NCI-H1436 treated with DMSO at 0.1 percent for 48 hours (cell line): ENCODE measurements around the gene HOXB2.

Source experiments
- DNase-seq: peaks from one replicate; lab custom pipeline; 2025; lab: John Stamatoyannopoulos, UW

The HOXB2 gene

DNA sequence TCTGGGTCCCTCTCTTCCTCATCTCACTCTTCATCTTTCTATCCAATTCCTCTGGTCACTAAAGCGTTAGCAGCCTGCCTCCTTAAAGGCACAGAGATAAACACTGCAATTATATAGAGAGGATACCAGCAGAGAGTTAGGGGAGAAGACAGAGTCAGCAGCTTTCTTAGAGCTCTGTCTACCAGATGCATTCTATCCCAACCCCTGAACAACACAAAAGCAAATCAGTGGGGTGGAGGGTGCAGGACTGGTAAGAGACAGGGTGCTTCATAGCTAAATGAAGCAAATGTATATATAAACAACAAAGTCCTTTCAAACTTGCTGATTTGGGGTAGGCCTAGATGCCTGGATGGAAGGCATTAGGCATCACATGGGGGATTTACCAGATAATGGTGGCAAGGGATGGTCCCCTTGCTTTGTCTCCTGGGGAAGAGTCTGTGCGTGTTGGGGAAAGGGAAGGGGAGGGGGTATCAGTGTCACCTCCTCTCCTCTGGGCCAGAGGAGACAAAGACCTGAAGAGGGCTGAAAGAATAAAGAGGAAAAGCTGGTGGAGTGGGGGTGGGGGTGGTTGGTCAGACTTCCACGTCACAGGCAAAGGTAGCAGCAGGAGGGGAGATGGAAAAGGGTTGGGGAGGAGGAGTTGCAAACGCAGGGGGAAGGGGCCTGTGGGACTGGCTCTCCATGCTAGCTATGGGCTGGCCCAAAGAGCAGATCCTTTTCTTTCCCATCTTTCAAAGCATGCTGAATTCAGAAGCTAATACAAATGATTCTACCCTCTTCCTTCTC, 21.2 kb upstream of the HOXB2 start:
- no peak for DNase-seq

DNA sequence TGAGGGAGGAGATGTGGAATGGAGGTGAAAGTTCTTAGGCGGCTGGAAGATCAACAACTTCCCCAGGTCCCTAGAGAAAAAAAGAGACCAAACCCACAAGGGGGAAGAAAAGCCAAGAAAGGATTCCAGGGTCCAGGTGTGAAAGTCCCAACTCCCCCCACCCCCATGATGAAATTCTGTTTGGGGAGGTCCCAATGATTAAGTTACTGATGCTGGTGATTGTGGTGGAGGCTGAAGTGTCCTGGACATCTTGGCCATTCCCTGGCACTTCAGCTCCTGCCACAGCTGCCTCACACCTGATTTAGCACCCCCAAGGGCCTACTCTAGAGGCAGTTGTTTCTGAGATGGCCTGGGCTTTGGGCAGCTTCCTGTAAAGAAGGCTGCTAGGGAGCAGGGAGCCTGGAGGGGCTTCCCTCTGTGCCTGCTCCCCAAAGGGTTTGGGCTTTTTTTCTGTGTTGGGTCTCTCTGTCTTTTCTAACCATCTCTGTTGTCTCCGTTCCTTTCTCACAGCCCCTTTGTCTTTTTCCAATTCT, 20.2 kb upstream of the HOXB2 start:
- DNase-seq: no peak

DNA sequence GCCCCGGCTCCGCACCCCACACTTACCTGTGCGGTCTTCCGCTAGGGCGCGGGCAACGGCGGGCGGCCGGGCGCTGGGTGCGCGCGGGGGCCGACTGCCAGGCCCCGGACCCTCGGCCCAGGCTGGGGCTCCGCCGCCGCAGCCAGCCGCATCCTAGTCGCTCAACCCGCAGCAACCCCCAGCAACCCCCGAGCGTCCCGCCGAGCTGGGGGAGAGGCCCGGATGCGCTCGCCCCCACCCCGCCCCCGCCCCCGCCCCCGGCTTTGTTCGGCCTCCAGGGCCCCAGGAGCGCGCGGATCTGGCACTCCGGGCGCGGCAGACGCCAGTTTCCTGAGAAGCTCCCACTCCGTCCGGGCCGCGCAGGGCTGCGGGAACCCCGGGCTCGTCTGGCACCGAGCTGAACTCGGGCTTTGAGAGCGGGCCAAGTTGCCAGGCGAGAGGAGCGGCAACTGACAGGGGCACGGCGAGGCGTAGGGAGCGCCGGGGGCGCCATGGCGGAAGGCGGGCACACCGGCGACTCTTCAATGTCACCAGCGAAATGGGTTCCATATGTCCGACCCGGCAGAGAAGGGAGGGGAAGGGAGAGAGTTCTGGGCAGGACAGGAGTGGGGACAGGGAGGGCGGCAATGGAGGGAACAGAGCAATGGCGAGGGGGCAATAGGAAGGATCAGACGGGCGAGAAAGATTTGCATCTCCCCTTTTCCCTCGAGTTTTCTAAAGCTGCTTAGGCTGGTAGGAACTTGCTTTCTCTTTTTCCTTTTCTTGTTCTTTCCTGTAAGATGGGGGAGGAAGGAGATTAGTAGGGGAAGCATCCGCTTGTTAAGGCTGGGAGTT, 19.5 kb upstream of the HOXB2 start:
- DNase-seq: no peak

DNA sequence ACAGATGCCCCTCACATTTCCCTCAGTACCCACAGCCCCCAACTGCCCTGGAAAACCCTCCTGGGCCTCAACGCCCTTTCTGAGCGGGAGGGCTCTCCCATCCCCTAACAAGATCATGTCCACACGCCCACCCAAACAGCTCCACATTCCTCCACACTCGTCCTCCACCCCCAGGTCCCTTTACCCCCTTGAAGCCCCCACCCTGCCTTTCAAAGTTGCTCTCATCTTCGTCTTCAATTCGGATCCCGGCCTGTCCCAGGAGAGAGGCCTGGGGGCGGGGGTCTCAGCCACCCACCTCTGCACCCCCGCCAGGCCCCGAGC, 18.9 kb upstream of the HOXB2 start:
- DNase-seq: no peak

DNA sequence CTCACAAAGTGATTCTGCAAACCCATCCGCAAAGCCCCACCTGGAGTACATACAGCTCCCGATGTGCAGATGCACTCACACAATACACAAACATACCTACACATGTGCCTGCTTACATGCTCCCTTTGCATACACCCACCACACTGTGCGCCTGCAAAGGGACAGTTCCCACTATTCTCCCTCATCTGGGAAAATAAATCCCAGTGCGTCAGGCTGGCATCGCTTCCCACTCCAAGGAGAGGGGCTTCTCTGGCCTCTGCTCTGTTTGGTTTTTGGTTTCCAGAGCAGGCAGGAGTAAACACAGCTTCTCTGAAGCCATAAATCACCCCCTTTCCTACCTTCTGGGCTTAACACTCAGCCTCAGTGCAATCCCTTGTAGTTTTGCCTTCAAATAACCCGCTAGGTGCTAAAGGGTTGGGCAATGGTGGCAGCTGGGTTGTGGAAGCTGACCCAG, 18.5 kb upstream of the HOXB2 start:
- DNase-seq: no peak

DNA sequence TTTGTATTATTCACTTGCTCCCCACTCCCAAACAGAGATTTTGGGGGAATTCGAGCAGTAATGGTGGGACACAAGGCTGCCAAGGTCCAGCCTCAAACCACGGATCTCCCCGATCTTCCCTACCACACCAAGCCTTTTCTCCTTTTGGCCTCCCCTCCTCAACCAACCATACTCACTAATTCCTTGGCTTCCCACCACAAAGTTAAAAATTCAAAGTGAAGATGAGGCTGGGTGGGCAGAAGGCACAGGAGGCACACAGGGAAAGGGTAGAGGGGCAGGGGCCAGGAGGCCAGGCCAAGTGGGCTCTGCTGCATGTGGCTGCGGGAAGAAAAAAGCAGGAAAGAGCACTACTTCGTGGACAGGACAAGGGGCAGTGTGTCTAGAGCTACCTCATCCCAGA, 18.0 kb upstream of the HOXB2 start:
- no peak for DNase-seq

DNA sequence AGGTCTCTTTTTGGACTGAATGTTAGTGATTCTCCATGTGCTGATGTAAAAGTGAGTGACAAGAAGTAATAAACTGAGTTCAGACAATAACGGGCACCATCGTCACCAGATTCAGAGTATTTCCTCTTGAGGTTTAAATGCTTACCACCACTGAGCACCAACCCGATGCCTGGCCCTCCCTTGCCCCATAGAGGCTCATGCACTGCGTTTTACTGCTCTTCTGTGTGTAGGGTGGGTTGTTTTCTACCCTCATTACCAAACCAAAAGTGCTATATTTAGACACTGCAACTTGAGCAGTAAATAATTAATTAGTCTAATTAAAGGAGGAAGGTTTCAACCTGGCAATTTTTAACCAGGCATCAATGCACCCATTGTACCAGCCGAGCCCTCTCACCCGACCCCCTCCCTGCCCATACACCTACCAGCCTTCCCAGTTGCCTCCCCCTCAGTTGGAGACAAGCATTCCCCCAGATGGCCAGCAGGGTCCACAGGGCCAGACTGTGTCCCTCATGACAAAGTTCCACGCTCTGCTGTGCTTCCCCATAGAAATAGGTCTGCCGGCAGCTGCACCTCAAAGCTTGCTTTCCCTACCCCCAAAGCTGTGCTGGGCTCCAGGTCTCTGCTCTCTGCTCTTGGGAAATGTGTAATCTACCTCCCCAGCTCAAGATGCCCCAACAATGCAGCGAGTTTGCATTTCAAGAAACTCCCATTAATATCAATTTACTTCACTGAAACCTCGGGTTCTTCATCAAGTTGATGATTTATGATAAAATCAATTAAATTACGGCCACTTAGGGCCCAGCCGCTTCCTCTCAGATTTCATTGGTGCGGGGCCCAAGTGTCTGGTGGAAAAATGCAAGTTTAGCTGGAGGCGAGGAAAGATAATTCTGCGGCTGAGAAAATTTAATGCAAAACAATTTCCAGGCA, 17.2 kb upstream of the HOXB2 start:
- no peak for DNase-seq

DNA sequence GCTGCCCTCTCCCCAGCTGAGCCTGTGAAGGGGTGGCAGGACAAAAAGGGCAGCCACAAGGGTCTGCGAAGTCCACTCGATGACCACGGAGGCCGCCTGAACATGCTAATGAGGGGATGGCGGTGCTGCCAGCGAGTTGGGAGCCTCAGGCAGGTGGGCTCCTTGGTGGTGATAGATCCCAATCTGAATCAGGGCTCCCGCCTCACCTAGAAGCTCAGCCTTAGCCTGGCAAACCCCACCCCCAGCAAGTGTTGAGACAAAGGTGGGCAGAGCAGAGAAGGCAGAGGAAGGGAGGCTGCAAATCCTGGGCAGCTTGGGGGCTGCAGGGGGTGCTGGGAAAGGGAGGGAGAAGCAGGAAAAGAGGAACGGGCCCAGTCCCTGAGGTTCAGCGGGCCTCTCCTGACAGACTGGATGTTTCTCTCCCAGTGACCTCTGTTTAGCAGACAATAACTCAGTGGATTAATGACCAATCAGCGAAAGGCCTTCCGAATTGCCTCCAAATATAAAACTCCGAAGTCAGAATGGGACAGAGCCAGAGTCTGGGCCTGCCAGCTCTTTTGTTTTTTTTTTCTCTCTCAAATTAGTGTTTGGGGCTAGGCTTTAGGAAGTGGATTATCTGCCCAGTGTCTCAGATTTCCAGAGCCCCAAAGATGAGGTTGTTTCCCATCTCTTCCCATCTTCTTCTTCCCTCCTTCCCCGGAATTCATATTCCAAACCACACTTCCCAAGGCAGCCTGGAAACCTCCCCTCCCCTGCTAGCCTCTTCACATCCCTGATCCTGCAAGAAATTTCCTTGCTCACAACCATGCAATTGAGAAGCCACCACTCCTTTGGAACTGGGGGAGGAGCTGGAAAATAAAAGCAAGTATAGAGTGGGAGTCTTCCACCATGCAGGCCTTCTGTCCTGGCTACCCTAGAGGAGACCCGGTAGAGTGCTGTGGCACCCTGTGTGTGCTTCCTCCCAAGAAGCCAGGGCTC, 15.2 kb upstream of the HOXB2 start:
- DNase-seq: no peak

DNA sequence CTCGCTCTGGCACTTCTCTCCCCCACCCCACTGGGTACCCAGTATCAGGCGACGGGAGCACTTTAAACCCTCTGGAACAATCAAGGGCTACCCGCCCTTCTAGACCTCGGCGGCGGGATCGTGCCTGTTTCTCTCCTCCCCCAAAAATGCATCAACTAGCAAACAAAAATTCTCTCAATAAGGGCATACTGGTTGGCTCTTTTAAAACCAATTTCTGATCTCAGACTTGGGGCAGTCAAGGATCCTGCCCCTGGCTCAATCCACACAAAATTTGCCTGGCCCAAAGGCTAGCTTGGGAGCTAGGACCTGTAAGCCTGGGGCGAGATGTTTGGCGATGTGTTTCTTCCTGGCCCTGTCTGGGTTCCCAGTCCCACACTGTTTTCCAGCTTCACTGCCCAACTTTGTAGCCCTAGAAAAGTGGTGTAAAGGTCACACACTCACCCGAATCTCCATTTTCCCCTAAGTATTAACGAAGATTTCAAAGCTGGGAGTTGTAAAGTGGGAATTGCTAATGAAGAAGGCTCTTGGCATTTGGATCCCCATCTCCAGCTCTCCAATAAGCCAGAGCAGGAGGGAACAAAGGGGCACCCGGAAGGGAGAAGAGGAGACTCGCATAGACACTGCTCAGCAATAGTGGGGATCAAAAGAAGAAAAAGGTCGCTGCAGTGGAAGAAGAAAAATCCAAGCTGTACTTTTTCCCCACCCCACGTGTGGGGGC, 14.4 kb upstream of the HOXB2 start:
- no peak for DNase-seq

DNA sequence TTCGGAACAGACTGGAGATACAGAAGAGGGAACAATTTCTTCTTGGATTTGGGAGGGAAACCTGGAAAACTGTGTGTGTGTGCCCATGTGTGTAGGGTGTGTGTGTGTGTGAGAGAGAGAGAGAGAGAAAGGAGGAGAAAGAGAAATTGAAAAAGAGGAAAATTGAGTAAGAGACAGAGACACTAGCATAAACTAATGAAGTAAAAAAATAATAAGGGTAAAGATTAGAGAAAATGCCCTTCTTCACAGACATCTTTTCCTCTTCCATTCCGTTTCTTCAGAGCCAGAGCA, 13.9 kb upstream of the HOXB2 start:
- DNase-seq: no peak

DNA sequence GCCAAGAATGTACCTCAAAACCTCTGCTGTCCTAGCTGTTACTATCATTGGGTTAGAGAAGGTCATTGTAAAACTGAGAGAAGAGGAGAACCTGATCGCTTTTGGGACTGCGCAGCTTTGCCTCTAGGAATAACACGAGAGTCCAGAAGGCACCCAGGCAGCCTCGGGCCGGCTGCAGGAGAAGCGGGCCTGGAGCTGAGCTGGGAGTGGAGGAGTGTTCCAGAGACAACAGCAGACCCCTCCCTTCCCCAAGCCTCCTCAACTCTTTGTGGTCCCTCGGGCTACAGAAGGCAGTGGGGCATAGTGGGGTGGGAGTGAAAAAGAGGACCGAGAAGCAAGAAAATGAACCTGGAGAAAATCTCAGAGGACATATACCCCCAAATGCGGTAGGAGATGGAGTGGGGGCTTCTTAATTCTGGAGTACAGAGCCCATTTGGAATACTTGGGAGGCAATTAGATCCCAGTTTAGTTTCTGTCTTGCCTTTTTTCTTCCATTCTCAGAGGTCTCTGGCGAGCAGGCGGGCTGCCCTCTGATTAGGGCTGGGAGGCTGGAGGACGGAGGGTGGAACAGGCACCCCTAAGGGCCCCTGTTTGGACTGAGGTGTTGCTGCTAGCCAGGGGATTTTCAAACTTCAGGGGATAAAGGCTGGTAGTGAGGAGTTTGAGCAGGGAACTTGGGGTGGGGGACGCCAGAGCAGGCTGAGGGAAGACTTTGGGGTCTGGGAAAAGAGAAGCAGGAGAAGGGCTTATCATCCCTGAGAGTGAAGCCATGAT, 13.3 kb upstream of the HOXB2 start:
- no peak for DNase-seq

DNA sequence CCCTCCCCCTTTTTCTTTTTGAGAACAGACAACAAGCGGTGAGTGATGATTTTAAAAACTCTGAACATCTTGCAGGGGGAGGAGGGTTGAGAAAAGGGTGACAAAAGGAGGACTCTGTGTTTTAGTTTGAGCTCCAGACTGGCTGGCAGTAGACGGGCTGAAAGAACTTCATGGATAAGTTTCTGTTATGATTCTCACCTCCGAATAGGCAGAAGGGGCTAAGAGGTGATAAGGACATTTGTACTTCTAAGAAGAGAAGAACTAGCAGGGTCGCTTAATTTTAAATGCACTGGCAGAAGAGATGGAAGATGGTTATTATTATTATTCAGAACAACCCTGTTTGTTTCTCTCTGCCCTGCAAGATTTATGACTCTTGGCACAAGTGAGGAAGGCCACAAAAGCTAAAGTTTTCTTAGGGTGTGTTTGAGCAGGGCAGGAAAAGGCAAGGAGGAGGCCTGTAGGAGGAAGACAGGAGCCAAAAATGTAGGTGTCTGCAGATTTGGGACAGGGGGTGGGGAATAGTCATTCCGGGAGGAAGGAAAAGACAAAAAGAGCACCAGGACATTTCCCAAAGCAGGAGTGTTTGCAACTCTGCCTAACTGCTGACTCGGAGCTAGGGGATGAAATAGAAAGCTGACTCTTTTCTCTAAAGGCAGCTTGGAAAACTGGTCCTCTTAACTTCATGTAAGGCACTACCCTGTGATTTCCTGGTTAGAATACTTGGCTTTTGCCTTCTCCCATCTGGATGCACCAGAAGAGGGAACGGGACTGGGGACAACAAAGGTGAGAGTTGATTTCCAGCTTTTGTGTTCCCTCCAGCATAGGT, 11.9 kb upstream of the HOXB2 start:
- no peak for DNase-seq

DNA sequence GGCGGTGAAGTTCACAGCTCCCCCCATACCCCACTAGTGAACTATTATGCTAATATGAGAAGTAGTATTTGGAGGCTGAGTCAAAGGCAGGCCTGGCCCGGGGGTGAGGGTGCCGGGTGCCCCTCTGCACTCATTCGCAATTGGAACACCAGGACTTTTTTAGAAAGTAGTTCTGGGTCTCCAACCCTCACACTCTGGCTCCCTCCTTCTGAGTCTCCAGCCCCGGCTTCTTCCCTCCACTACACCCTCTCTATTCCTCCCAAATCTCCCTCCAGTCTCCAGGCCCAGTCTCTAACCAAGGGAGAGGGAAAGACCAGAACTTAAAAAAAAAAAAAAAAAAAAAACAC, 11.3 kb upstream of the HOXB2 start:
- no peak for DNase-seq

DNA sequence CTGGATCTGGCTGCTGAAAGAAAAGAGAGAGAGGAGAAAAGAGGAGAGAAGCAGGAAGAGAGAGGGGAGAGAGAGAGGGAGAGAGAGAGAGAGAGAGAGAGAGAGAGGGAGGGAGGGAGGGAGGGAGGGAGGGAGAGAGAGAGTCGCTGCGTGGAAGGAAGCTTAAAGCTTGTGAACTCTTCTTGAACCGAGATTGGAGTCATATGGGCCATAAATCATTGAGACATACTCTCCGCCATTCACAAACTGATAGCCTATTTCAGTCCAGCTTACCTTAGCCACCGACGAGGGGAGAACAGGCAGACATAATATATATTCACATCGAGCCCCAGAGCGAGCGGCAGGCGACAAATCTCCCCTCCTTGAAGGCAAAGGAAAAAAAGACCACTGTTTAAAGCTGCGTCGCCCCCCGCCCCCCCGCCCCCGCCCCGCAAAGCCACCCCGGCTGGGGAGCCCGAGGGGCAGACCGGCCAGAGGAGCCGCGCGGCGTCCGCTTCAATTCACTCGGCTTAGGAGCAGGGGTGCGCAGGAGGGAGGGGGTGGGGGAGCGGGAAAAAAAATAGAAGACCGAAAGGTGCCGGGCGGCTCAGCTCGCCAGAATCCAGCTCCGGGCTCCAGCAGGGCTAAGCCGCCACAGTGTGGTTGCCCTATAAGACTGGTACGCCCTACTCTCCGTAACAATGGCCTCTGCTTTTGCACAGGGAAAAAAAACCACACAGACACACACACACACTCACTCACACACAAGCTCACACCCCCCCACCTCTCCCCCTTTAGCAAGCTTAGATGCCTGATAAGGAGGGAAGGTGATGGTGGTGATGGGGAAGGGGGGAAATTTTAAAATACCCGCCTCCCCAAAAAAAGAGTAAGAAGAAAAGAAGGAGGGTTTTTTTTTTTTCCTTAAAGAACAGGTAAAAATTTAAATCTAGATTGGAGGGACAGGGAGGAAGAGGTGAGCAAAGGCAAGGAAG, 10.6 kb upstream of the HOXB2 start:
- peak; percentile 76 for DNase-seq

DNA sequence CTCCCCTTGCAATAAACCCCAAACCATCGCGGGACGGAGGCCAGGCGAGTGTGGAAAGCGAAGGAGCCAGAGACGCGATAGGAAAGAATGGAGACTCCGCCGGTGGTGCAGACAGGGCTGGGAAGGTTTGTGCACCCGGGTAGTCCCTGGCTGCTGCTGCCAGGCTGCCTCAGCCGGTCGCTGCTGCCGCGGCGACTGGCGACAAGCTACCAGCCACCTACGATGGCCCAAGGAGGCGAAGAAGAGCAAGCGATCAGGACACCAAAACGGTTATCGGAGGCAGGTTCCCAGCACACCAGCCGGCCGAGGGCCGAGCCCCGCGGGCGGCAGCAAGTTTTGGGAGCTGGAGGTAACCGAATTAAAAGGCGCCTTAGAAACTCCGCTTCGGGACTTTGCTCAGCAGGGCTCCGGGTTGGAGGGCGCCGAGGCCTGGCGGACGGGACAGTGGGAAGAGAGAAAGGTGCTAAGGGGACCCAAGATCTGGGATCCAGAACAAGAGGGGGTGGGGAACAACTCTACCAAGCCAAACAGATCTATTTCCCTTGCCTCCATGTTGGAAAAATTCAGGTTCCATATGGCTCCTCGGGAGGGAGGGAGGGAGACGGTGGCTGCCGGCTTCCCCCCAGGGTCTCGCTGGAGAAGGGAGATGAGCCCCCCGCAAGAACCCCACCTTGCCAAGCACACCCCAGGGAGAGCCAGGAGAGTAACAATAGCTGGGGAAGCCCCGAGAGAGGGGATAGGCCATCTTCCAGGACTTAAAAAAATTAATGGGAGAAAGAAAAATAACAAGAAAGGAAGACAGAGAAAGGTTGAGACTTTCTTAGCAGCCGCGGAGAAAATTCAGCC, 9.7 kb upstream of the HOXB2 start:
- DNase-seq: no peak

DNA sequence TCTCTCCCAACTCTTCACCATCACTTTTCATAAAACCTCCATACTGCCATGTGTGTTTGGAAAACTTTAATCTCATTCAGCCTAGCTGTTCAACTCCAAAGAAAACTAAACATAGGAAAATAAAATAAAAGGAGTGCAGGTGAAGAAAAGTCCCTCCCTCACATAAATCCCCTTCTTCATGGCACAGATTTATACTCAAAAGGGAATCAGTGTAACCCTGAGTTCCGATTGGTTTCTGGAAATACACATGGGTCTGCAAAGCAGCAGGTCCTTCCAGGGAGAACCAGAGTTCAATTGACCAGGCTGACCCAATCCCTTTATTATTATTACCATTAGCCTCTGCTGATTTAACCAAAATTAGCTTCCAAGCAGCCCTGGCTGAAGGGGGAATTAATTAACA, 8.9 kb upstream of the HOXB2 start:
- DNase-seq: no peak

DNA sequence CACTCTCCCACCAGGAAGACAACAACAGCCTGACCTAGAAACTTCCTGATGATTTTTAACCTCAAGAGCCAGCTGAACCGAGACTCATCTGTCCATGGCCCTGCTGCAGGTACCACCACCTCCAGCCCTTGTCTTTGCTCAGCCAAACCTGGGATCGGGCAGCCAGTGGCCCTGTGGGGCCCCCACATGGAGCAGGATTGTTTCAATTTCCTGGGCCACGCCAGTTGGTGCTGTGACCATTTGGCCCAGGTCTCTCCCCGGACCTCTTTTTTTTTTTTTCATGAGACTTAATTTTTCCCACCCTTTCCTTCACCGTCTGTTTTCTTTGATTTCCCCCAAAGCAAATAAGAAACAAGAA, 8.3 kb upstream of the HOXB2 start:
- no peak for DNase-seq
